IMR-90 (cell line): Measurements from ENCODE around the gene ATP6V1A. TPM values are rescaled to one million over a fixed set of nuclear protein-coding genes. Genes with fewer than 3 reads are reported as not detected.

Experiments
- ATAC-seq: fragments of 200-7000 bp; cut with Tn5 transposase; 2 replicates; pipeline ENCODE4 v1.9.1; 2020; ENCODE audit warnings: low read depth, mild to moderate bottlenecking, moderate library complexity
- BruUV-seq: library from RNA; stranded (reverse); fragments of 400-500 nt; replicated peaks from 2 replicates; lab custom pipeline; 2021; lab: Mats Ljungman, UMichigan
- CTCF ChIA-PET: fragments of 300-600 bp; formaldehyde crosslinking; extraction: SDS; loops from one replicate; lab custom pipeline; 2021; ENCODE audit warnings: antibody characterized with exemption; lab: Yijun Ruan, JAX
- POLR2A ChIA-PET: fragments of 300-600 bp; sonication (Branson Sonifier 250); formaldehyde crosslinking; loops from one replicate; lab custom pipeline; 2022; ENCODE audit warnings: antibody characterized with exemption; ENCODE audit not compliant: unreplicated experiment; lab: Charles Lee
- DNase-seq: peaks from one replicate; pipeline ENCODE4 v3.0.0; 2013
- H2AFZ ChIP-seq: replicated peaks from 2 replicates; pipeline ENCODE3; 2013; ENCODE audit warnings: low read length, mild to moderate bottlenecking; ENCODE audit not compliant: poor library complexity
- H2AK5ac ChIP-seq: 2 replicates; pipeline ENCODE4 v1.6.1; 2013; ENCODE audit warnings: low read depth, low read length, inconsistent platforms
- H2AK9ac ChIP-seq: replicated peaks from 2 replicates; pipeline ENCODE3; 2013; ENCODE audit warnings: mild to moderate bottlenecking, low read depth, low read length, moderate library complexity; ENCODE audit not compliant: poor library complexity
- H2BK120ac ChIP-seq: 2 replicates; pipeline ENCODE4 v1.6.1; 2013; ENCODE audit warnings: low read depth, low read length, inconsistent platforms
- H2BK15ac ChIP-seq: 3 replicates; pipeline ENCODE4 v1.6.1; 2013; ENCODE audit warnings: low read depth, low read length, inconsistent platforms
- H2BK20ac ChIP-seq: 2 replicates; pipeline ENCODE4 v1.6.1; 2013; ENCODE audit warnings: low read depth, mild to moderate bottlenecking, inconsistent platforms, low read length, moderate library complexity
- H2BK5ac ChIP-seq: 2 replicates; pipeline ENCODE4 v1.6.1; 2013; ENCODE audit warnings: mild to moderate bottlenecking, low read depth, low read length, inconsistent platforms; ENCODE audit not compliant: poor library complexity, severe bottlenecking
- H3K14ac ChIP-seq: replicated peaks from 2 replicates; pipeline ENCODE4 v1.6.1; 2013; ENCODE audit warnings: low read depth, low read length, inconsistent platforms
- H3K18ac ChIP-seq: 2 replicates; pipeline ENCODE4 v1.6.1; 2013; ENCODE audit warnings: low read depth, low read length, control low read depth
- H3K23ac ChIP-seq: 2 replicates; pipeline ENCODE4 v1.6.1; 2013; ENCODE audit warnings: low read depth, low read length, inconsistent platforms
- H3K27ac ChIP-seq: 2 replicates; pipeline ENCODE4 v1.5.1; 2013; ENCODE audit warnings: mild to moderate bottlenecking, control low read depth, low read length; ENCODE audit not compliant: insufficient read depth
- H3K27me3 ChIP-seq: 2 replicates; pipeline ENCODE4 v1.6.1; 2013; ENCODE audit warnings: low read length; ENCODE audit not compliant: control insufficient read depth, insufficient read depth
- H3K36me3 ChIP-seq: 2 replicates; pipeline ENCODE4 v1.6.1; 2013; ENCODE audit warnings: low read length, mixed read lengths; ENCODE audit not compliant: control insufficient read depth, insufficient read depth
- H3K4ac ChIP-seq: 2 replicates; pipeline ENCODE4 v1.6.1; 2013; ENCODE audit warnings: low read depth, low read length, inconsistent platforms
- H3K4me1 ChIP-seq: 2 replicates; pipeline ENCODE4 v1.6.1; 2013; ENCODE audit warnings: low read length, mixed read lengths; ENCODE audit not compliant: control insufficient read depth, insufficient read depth
- H3K4me2 ChIP-seq: 2 replicates; pipeline ENCODE4 v1.6.1; 2013; ENCODE audit warnings: low read depth, mild to moderate bottlenecking, control low read depth, low read length, moderate library complexity
- H3K4me3 ChIP-seq: 2 replicates; pipeline ENCODE4 v1.5.1; 2013; ENCODE audit warnings: low read depth, mild to moderate bottlenecking, control low read depth, low read length, moderate library complexity; ENCODE audit not compliant: insufficient read depth
- H3K56ac ChIP-seq: 2 replicates; pipeline ENCODE4 v1.6.1; 2013; ENCODE audit warnings: low read length, inconsistent platforms; ENCODE audit not compliant: insufficient read depth; ENCODE audit errors: extremely low read depth
- H3K79me1 ChIP-seq, 2 experiments: 2 replicates each; pipeline ENCODE4 v1.6.1; 2013; ENCODE audit warnings: low read length in 2 of 2, inconsistent platforms in 1 of 2, low read depth in 1 of 2
- H3K9ac ChIP-seq: 2 replicates; pipeline ENCODE4 v1.6.1; 2013; ENCODE audit warnings: low read depth, low read length, control low read depth
- H3K9me1 ChIP-seq: 2 replicates; pipeline ENCODE4 v1.6.1; 2013; ENCODE audit warnings: low read length, inconsistent platforms; ENCODE audit not compliant: insufficient read depth
- H3K9me3 ChIP-seq: 2 replicates; pipeline ENCODE4 v1.6.1; 2013; ENCODE audit warnings: low read length; ENCODE audit not compliant: control insufficient read depth, insufficient read depth
- H4K20me1 ChIP-seq: 2 replicates; pipeline ENCODE4 v1.6.1; 2013; ENCODE audit warnings: low read length, inconsistent platforms; ENCODE audit not compliant: insufficient read depth
- H4K5ac ChIP-seq: 2 replicates; pipeline ENCODE4 v1.6.1; 2013; ENCODE audit warnings: mild to moderate bottlenecking, low read depth, low read length, control low read depth
- H4K8ac ChIP-seq, 2 experiments: 2 replicates each; pipeline ENCODE4 v1.6.1; 2013; ENCODE audit warnings: low read depth in 2 of 2, low read length in 2 of 2, control low read depth in 1 of 2, inconsistent platforms in 1 of 2
- H4K91ac ChIP-seq: 2 replicates; pipeline ENCODE4 v1.6.1; 2013; ENCODE audit warnings: low read depth, low read length, inconsistent platforms; ENCODE audit not compliant: insufficient read depth
- BHLHE40 ChIP-seq: fragments of 150-350 bp; IDR thresholded peaks from 2 replicates; pipeline ENCODE4 v1.6.1; 2016; ENCODE audit warnings: mild to moderate bottlenecking, low read depth, low read length
- CEBPB ChIP-seq: IDR thresholded peaks from 2 replicates; pipeline ENCODE4 v1.6.1; 2012; ENCODE audit warnings: low read depth, low read length, improper control_type of control experiment
- CHD1 ChIP-seq: IDR thresholded peaks from 2 replicates; pipeline ENCODE4 v1.6.1; 2012; ENCODE audit warnings: low read depth, low read length, improper control_type of control experiment
- FOS ChIP-seq: fragments of 150-350 bp; IDR thresholded peaks from 2 replicates; pipeline ENCODE4 v1.6.1; 2016; ENCODE audit warnings: low read depth, low read length
- MAFK ChIP-seq: IDR thresholded peaks from 2 replicates; pipeline ENCODE4 v1.6.1; 2012; ENCODE audit warnings: low read depth, low read length, improper control_type of control experiment
- MAZ ChIP-seq: IDR thresholded peaks from 2 replicates; pipeline ENCODE4 v1.6.1; 2012; ENCODE audit warnings: low read depth, mild to moderate bottlenecking, low read length, improper control_type of control experiment, moderate library complexity, borderline replicate concordance
- MXI1 ChIP-seq: IDR thresholded peaks from 2 replicates; pipeline ENCODE4 v1.6.1; 2012; ENCODE audit warnings: low read depth, mild to moderate bottlenecking, low read length, moderate library complexity, borderline replicate concordance
- NFE2L2 ChIP-seq: fragments of 150-350 bp; IDR thresholded peaks from 2 replicates; pipeline ENCODE4 v1.6.1; 2016; ENCODE audit warnings: low read depth, mild to moderate bottlenecking, low read length
- POLR2A ChIP-seq: IDR thresholded peaks from 2 replicates; pipeline ENCODE4 v1.6.1; 2012; ENCODE audit warnings: mild to moderate bottlenecking, low read depth, low read length
- RAD21 ChIP-seq: IDR thresholded peaks from 2 replicates; pipeline ENCODE4 v1.6.1; 2012; ENCODE audit warnings: low read length, improper control_type of control experiment
- RCOR1 ChIP-seq: IDR thresholded peaks from 2 replicates; pipeline ENCODE4 v1.6.1; 2012; ENCODE audit warnings: mild to moderate bottlenecking, low read length, improper control_type of control experiment; ENCODE audit not compliant: insufficient replicate concordance
- RFX5 ChIP-seq: IDR thresholded peaks from 2 replicates; pipeline ENCODE4 v1.8.0; 2012; ENCODE audit warnings: low read depth, mild to moderate bottlenecking, low read length, moderate library complexity
- SMC3 ChIP-seq: fragments of 150-350 bp; IDR thresholded peaks from 2 replicates; pipeline ENCODE4 v1.6.1; 2016; ENCODE audit warnings: low read depth, mild to moderate bottlenecking, antibody characterized with exemption, low read length, moderate library complexity
- WGBS, 2 experiments: methylation state at CpG; one replicate each; pipeline versions ENCODE4 v1.1.5 to v1.1.7; 2013; ENCODE audit warnings: missing lambda C conversion rate in 2 of 2; ENCODE audit not compliant: insufficient read length in 1 of 2; ENCODE audit errors: extremely low coverage in 2 of 2; 5-methylcytosine and 5-hydroxymethylcytosine counted together
- dilution Hi-C: fragments of 300-500 bp; cut with HindIII; formaldehyde crosslinking; loops from one replicate; pipeline ENCODE4 v1.14.3; 2018; ENCODE audit warnings: low sequenced_read_pairs; ENCODE audit not compliant: unreplicated experiment
- in situ Hi-C: fragments of 300-500 bp; cut with MboI; formaldehyde crosslinking; loops from 3 replicates; pipeline ENCODE4 v1.14.3; 2019; ENCODE audit warnings: low sequenced_read_pairs, inconsistent platforms, mixed read lengths
- intact Hi-C: fragments of 100-400 bp; cut with micrococcal nuclease; formaldehyde crosslinking; loops from 2 replicates; pipeline ENCODE4 v1.10.0; 2022
- polyA plus RNA-seq, 3 experiments: library from polyadenylated mRNA; depleted of rRNA; stranded (reverse); fragments of >200 nt; gene quantifications; 2 replicates each; pipeline ENCODE4 v1.2.3, GENCODE V29; 2012; ENCODE audit warnings: low replicate concordance in 1 of 3
- total RNA-seq: library from RNA; depleted of rRNA; stranded (reverse); fragments of >200 nt; gene quantifications from 2 replicates; pipeline ENCODE4 v1.2.3, GENCODE V29; 2012
- TF ChIP-seq, protein P1 (sequence below): fragments of 150-350 bp; IDR thresholded peaks from 2 replicates; pipeline ENCODE4 v1.6.1; 2017; ENCODE audit warnings: mild to moderate bottlenecking, antibody characterized with exemption, low read length, low read depth
- TF ChIP-seq, protein P2 (sequence below): fragments of 150-350 bp; IDR thresholded peaks from 2 replicates; pipeline ENCODE4 v1.6.1; 2016; ENCODE audit warnings: low read depth, mild to moderate bottlenecking, low read length, moderate library complexity, borderline replicate concordance
- TF ChIP-seq, protein P3 (sequence below): conservative IDR thresholded peaks from 2 replicates; pipeline ENCODE4 v1.5.1; 2012; ENCODE audit warnings: mild to moderate bottlenecking, low read depth, low read length, improper control_type of control experiment

Gene ATP6V1A
- total and polyA plus RNA-seq, 2 of the 4 experiments (the other 2 are of a cell fraction) = 15.1 to 98.0 TPM

DNA sequence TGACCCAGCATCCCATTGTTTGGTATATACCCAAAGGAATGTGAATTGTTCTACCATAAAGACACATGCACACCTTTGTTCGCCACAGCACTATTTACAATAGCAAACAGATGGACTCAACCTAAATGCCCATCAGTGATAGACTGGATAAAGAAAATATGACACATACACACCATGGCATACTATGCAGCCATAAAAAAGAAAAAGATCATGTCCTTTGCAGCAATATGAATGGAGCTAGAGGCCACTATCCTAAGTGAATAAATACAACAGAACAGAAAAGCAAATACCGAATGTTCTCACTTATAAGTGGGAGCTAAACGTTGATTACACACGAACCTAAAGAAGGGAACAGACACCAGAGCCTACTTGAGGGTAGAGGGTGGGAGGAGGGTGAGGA is 39.0 kb upstream of the ATP6V1A start:
- Histone ChIP-seq H2AK9ac (no peak overlapping the region), H3K56ac (no peak overlapping the region), H3K4me2 (no peak overlapping the region), H4K20me1 (no peaks in the 10 kb centered on the region), H3K9ac (no peak overlapping the region), H2BK120ac (no peak overlapping the region), H2AFZ (no peak overlapping the region), H3K18ac (no peak overlapping the region), H4K8ac (no peak overlapping the region), H2BK20ac (no peak overlapping the region), H3K4me1 (no peaks in the 10 kb centered on the region), H3K27ac (no peak overlapping the region), H3K4me3 (no peak overlapping the region), H2BK5ac (no peak overlapping the region), H2BK15ac (no peak overlapping the region), H4K5ac (no peak overlapping the region), H3K4ac (no peak overlapping the region), H3K14ac (no peak overlapping the region), H4K91ac (no peak overlapping the region), H3K36me3 (no peaks in the 10 kb centered on the region), H3K79me1 (no peaks in the 10 kb centered on the region), H3K9me3 (no peaks in the 10 kb centered on the region), H3K23ac (no peak overlapping the region), H3K27me3 (no peaks in the 10 kb centered on the region), H3K9me1 (no peaks in the 10 kb centered on the region), H2AK5ac (no peak overlapping the region)
- ATAC-seq = no peak
- CTCF ChIA-PET = no interaction called here
- in situ Hi-C loops (no loop called here), intact Hi-C loops (no loop called here), dilution Hi-C loops (no loop called here)
- no peak for DNase-seq
- no CpG with 5 or more reads among the region's 4 CpGs for WGBS, 2 experiments
- POLR2A ChIA-PET = no interaction called here
- TF ChIP-seq BHLHE40 (no peak), FOS (no peak), MAZ (no peak), SMC3 (no peak), MAFK (no peak), RFX5 (no peak), NFE2L2 (no peak), POLR2A (no peak), RCOR1 (no peak), CHD1 (no peak), MXI1 (no peak), CEBPB (no peak), RAD21 (no peak)
- TF ChIP-seq, protein P1, sequence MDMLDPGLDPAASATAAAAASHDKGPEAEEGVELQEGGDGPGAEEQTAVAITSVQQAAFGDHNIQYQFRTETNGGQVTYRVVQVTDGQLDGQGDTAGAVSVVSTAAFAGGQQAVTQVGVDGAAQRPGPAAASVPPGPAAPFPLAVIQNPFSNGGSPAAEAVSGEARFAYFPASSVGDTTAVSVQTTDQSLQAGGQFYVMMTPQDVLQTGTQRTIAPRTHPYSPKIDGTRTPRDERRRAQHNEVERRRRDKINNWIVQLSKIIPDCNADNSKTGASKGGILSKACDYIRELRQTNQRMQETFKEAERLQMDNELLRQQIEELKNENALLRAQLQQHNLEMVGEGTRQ = no peak
- TF ChIP-seq, protein P2, sequence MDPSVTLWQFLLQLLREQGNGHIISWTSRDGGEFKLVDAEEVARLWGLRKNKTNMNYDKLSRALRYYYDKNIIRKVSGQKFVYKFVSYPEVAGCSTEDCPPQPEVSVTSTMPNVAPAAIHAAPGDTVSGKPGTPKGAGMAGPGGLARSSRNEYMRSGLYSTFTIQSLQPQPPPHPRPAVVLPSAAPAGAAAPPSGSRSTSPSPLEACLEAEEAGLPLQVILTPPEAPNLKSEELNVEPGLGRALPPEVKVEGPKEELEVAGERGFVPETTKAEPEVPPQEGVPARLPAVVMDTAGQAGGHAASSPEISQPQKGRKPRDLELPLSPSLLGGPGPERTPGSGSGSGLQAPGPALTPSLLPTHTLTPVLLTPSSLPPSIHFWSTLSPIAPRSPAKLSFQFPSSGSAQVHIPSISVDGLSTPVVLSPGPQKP = no peak
- TF ChIP-seq, protein P3, sequence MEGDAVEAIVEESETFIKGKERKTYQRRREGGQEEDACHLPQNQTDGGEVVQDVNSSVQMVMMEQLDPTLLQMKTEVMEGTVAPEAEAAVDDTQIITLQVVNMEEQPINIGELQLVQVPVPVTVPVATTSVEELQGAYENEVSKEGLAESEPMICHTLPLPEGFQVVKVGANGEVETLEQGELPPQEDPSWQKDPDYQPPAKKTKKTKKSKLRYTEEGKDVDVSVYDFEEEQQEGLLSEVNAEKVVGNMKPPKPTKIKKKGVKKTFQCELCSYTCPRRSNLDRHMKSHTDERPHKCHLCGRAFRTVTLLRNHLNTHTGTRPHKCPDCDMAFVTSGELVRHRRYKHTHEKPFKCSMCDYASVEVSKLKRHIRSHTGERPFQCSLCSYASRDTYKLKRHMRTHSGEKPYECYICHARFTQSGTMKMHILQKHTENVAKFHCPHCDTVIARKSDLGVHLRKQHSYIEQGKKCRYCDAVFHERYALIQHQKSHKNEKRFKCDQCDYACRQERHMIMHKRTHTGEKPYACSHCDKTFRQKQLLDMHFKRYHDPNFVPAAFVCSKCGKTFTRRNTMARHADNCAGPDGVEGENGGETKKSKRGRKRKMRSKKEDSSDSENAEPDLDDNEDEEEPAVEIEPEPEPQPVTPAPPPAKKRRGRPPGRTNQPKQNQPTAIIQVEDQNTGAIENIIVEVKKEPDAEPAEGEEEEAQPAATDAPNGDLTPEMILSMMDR = no peak
- BruUV-seq = no TSS peak
